GM21619 (cell line): ENCODE results near the gene HCRT.
"Not testable (repeated sequence)": the region's sequence is repeated elsewhere in the genome, so short reads cannot be mapped to it uniquely, and the experiment has no call there.

Experiments
- ATAC-seq: cut with Tn5 transposase; IDR thresholded peaks from one replicate; pipeline ENCODE4 v1.9.1; 2021; ENCODE audit not compliant: unreplicated experiment

Gene HCRT, protein sequence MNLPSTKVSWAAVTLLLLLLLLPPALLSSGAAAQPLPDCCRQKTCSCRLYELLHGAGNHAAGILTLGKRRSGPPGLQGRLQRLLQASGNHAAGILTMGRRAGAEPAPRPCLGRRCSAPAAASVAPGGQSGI

DNA sequence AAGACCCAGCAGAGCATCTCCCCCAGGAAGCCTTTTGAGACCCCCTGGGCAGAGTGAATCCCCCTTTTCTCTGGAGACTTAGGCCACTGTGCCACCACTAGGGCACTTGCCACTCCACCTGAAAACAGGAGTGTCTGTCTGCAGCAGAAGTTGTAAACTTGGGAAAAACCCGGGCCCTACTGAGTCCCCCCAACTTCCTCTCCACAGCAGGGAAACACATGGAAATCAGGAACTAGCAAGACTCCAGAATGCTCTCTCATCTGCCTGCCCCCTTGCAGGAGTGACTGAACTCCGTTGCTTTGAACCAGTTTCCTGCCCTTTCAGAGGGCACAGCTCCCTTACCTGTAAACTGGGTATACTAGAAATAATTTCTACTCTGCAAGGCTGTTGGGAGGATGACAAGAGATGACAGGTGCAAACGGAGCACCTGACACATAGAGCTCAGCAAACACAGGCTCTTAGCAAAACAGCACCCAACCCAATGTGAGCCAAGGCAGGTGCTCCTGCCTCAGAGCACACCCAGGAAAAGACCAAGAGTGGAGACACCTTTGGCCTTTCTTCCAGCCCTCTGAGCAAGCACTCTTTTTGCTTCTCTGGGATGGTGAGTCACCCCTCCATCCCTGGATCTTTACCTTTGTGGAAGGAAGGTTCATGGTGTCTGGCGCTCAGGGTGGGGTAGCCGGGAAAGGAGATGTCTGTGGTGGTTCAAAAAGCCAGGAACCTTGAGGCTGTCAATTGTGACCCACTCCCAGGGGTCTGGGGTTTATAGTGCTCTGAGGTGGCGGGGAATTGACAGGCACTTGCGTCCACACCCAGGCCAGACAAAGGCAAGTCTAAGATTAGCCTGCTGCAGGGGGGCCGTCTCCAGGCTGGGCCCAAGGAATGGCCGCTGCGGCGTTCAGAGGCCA lies at the start of gene HCRT:
HCRT (minus strand) TSS at position 740 of the 908 bp plus-strand sequence; CDS start at position 653, 87 bp downstream.
- no peak for ATAC-seq

DNA sequence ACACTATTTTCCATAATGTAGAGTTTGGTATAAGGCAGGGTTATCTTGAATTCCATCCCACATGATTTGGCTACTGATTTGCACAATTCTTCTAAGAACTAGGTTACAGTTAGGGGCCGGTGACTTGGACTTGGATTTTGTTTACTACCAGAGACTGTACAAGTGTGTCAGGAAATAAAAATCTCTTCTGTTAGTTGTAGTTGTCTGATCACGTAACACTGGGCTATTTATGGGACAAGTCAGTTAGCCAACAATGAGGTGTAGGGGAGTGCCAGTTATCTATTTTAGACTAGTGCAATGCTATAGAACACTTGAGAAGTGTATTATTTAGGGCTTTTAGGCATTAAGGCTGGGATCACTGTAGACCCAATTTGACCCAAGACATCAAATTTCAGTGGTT lies 48.7 kb upstream of the HCRT start:
- ATAC-seq, result no peak

DNA sequence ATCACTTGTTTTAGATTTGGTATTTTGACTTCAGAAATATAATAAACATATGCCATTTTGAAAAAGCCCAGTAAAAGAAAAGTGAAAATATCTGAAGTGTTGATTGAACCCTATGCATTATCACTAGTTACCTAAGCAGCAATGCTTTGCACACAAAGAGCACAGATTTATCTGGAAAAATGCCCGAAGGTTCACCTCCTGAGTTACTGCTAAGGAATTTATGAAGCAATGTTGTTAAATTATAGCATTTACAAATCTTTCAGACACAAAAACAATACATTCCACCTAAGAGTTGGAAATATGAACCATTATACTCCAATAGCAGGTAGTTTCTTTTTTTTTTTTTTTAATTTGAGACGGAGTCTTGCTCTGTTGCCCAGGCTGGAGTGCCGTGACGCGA lies 47.9 kb upstream of the HCRT start:
- no peak for ATAC-seq

DNA sequence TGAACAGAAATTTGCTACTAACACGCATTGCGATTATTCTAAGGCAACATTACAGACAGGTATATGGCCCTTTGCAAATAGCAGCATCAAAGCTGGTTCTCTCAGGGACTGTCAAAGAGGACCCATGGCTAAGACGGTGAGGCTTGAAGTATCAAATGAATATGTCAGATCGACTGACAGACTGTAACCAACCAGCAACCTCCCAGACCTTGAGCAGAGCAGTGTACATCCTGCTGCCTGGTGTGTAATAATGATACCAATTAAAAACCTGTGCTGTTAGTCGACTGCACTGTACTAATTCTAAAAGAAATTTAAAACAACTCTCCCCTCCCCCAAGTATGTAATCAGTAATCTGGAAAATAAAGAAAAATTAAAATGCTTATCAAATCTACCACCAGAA lies 45.0 kb upstream of the HCRT start:
- ATAC-seq, result no peak

DNA sequence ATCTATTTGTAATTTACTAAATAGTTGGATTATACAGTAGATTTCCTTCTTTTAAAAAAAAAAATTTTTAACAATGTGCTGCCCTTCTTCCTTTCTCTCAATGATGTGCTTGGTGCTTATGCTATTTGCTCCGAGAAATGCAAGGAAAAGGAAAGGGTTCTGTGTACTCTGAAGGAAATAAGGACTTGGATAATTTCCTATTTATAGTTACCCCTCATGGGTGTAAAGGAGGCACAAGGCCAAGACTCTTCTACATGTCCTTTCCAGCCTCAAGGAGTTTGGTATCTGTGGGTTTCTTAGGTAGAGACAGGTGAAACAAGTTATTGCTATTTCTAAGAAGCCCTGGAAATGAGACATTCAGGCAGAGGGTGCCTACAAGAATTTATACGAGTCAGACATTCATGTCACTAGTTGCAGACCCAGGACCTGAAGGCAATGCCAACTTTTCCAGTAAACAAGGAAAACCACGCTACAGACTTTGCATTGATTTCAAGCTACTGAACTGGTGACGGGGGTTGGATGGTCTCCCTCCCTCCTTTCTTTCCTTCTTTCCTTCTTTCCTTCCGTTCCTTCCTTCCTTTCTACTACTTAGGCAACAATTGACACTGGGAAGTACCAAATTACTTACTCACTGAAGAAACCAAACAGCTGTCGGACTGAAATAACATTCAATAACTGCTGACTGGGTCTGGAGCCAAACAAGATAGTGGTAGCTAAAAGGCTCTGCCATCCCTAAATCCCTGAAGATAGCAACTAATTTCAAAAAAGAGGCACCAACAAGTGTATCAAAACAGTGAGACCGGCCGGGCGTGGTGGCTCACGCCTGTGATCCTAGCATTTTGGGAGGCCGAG lies 42.8 kb upstream of the HCRT start:
- ATAC-seq, result no peak

DNA sequence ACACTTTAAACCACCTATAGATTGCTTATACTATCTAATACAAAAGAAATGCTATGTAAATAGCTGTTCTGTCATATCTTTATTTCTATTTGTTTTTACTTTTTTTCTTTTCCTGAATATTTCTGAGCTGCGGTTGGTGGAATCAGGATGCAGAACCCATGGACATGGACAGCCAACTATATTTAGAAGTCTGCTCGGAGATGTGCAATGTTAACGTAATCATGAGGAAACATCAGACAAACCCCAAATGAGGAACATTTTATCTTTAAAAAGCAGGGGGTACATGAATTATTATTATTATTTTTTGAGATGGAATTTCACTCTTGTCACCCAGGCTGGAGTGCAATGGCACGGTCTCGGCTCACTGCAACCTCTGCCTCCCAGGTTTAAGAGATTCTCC lies 40.4 kb upstream of the HCRT start:
- no peak for ATAC-seq

DNA sequence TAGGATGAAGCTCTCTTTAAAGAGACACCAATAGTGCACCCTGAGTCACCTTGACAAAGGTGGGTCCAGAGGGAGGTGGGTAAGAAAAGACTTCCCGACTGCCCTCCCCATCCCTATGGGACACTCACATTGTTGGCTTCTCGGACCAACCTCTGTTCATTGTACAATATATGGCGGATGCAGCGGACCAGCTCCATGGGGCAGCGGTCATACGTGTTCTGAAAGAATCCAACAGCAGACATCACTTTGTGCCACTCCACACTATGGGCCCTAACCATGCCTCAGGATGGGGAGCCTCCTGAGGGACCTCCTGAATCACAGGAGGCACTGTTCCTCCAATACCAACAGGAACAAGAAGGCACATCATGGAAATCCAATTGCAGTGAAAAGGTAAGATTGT lies 39.4 kb upstream of the HCRT start:
- ATAC-seq, result no peak

DNA sequence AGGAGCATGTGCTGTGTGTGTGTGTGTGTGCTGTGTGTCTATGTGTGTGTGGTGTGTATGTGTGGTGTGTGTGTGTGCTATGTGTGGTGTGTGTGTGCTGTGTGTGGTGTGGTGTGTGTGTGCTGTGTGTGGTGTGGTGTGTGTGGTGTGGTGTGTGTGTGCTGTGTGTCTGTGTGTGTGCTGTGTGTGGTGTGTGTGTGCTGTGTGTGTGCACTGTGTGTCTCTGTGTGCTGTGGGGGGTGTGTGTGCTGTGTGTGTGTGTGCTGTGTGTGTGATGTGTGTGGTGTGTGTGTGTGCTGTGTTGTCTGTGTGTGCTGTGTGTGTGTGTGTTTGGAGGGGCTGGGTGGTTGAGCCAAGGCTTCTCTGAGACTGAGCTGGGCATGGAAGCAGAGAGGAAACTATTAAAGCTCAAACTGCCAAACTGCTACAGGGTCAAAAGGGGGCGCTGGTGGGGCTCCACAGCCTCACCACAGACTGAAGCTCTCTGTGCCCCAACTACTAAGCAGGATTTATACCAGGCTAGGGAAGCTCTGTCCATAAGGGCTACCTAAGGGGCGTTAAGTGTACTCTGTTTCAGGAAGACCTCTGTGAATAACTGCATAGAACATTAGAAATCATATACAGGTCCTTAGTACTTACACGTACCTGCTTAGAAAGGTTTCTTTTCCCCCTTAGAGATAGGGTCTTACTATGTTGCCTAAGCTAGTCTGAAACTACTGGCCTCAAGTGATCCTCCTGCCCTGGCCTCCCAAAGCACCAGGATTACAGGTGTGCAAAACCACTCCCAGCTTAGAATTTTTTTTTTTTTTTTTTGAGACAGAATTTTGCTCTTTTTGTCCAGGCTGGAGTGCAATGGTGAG lies 36.9 kb upstream of the HCRT start:
- ATAC-seq, result no peak

DNA sequence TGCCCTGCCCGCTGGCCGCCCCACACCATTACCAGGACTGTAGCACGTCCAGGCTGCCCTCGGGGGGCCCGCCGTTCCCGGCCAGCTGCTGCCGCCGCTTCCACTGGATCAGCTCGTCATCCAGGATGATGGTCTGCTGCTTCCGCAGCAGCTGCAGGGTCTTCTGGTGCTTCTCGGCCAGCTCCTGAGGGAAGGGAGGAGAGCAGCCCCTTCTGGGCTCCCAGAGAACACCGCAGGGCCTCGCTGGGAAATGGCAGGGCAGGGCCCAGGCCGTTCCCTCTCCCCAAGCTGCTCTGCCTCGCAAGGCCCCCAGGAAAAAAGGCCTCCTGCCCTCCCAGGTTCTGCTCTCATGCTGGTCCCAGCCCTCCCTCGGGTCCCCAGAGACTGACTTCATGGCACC lies 34.0 kb upstream of the HCRT start:
- ATAC-seq, result not testable (repeated sequence)

DNA sequence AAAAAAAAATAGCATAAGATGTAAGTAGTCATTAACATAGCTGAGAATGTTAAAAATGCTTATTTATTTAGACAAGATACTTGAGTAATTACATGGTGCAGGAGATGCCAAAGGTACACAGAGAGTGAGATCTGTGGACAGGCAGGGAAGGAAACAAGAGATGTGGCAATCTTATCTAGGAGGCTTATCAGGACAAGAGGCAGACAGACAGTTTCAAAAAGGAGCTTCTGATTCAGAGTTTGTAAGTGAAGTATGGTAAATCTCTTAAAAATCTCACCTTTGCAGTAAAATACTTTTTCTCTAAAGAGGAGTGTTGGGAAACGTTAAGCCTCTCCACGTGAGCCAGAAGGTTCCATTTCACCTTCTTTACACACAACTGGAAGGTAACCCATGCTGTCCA lies 28.9 kb upstream of the HCRT start:
- no peak for ATAC-seq

DNA sequence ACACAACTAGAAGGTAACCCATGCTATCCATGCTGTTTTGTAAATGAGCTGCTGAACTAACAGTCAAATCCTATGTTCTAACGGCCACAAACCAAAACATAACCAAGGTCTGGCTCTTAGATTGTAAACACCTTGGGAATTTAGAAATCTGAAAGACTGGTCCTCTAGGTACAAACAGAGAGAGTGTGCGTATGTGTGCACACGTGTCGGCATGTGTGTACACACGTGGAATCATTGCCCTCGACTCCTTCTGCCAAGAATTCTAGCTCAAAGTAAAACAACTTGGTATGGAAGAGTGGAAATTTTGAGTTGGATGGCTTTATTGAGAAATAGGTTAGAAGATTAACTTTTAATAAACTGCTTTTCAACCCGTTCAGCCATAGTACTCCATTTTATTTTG lies 27.1 kb upstream of the HCRT start:
- no peak for ATAC-seq

DNA sequence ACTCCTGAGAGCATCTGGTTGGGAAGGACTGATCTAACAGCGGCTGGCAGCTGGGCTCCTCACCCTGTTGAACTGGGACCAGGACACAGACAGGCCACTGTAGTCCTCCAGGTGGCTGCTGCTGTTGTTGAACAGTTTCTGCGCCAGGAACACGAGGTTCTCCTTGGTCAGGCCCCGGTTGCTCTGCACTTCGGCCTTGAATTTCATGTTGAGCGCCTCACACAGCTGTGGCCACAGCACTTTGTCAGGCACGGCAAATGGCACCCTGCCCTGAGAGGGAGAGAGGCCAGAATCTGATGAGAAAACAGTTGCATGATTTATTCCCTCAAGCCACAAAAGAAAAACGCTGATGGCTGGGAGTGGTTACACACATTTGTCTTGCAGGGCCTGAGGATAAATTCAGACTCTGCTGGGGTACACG lies 26.7 kb upstream of the HCRT start:
- ATAC-seq, result not testable (repeated sequence)

DNA sequence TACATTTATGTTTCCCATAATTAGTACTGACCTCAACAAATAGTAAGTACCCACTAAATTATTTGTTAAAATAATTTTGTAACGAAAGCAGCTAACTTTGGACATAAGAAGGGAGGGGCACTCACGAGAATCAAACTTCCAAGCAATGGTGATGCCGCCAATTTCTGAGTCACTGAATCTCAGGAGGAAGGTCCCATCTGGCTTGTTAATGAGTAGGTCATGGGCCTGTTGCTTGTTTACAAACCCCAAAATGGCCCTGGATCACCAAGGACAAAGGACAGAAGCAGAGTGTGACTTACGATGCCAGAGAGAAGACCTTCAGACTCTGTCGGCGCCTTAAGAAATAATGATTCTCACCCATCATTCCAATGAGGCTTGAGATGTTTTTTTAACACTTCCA lies 24.8 kb upstream of the HCRT start:
- ATAC-seq, result no peak

DNA sequence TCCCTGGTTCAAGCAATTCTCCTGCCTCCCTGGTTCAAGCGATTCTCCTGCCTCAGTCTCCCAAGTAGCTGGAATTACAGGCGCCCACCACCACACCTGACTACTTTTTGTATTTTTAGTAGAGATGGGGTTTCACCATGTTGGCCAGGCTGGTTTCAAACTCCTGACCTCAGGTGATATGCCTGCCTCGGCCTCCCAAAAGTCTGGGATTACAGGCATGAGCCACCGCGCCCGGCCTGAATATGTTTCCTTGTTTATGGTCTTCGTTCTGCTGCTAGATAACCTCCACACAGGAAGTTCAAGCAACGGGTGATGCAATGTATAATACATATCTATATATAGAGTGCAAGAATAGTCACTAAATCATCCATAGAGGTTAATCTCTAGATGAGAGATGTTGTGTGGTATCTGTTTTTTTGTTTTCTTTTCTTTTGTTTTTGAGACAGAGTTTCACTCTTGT lies 20.9 kb upstream of the HCRT start:
- ATAC-seq, result not testable (repeated sequence)

DNA sequence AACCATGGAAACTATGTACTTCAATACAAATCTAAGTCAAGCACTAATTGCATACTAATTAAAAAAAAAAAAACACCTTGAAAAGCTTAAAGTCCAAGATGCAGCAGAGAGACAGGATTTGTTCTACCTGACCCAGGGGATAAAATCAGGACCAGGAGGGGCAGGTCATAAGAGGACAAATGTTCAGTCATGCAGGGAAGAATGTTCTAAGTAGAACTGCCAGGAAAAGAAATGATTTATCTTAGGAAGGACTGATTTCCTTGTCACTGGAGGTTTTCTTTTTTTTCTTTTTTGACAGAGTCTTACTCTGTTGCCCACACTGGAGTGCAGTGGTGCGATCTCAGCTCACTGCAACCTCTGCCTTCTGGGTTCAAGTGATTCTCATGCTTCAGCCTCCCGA lies 18.1 kb upstream of the HCRT start:
- ATAC-seq, result no peak

DNA sequence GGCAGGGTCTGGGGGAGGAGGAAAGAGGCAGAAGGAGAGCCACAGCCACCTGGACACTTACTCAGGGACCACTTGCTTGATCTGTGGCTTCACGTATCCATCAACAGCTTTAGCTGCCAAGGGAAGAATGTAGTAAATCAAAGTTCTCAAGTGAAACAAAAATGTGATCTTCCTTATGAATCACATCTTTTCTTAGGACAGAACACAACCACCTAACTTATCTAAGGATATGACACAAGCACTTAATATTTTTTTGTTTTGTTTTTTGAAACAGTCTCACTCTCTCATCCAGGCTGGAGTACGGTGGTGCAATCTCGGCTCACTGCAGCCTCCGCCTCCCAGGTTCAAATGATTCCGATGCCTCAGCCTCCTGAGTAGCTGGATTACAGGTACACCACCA lies 17.4 kb upstream of the HCRT start:
- ATAC-seq, result no peak

DNA sequence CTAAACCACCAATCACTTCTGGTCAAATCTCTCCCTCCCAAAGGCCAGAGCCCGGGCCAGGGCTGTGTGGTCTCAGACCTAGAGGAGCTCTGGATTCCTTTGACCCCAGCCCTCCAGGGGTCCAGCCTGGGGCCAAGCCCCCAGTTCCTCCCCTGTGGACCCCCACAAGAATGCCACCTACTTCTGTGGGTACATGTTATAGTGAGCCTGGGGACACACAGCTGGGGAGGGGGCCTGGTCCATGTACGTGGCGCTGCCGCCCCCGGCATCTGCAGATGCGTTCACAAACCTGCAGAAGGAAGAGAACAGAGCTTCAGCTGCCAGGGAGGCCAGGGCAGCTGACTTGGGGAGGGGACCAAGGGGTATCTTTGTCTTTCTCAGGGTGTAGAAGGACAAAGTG lies 16.9 kb upstream of the HCRT start:
- ATAC-seq, result no peak

DNA sequence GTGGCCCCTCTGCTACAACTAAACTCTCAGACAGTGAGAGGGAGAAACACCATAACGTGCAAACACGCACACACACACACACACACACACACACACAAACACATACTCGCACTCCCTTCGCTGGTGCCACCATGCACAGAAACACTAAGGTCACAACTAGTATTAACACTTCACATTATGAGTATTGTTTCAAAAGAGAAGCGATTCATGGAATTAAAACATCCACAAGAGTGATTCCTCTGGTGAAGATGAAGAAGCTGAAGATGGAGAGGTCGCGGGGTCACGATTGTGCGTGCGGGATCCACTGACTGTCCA lies 16.2 kb upstream of the HCRT start:
- no peak for ATAC-seq

DNA sequence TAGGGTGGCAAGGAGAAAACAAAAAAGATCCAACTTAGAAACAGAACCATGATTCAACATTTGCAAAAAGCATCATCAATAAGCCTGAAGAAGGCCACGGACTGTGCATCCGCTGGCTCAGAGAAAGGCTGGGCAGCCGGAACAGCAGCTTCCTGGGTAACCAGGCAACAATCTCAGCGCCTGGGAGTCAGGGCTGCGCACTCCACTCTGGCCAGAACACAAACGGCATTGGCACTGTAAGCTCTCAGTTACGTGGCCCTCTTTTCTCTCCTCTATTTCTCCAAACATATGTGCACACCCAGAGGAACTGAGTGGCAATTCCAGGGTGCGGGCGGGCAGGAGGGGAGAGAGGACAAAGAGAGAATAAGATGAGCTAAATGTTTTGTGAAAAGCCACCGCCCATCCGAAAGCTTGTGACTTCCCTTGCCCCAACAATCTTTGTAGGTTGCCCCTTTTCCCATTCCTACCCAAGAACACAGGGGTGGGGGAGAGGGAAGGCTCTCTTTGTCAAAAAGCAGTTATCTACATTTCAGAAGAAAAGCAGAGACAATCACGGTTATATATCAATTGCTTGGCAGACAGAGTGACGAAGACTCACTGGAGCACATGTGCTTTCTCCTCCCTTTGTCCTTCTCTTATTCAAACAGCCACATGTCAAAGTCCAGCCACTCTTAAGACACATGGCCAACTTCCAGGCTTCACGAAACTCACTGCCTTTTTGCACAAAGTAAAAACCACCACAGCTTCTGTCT lies 15.6 kb upstream of the HCRT start:
- ATAC-seq, result no peak

DNA sequence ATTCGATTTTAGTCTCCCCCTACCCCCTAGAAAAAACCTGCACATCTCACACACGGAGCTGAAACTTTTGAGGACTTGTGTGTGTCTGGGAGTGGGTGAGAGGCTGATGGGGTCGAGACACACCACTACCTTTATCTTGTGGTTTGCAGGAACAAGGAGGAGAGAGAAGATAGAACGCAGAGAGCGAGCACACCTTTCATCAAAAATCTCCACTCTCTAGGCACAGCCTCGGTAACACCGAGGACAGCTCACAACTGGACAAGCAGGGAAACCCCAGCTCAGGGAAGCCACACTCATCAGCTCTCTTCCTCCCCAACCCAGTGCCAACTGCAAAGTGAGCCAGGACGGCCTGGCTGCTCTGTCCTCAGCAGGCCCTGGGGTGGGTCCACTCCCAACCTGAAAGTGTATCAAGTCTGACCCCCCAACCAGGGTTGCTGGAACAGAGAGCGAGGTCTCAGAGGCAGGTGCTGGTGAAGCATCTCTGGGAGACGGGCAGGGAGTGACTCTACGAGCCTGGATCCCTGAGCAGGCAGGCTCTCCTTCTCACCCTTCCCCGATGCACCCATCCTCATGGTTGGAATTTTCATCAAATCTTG lies 14.3 kb upstream of the HCRT start:
- no peak for ATAC-seq
